Choroid plexus epithelial cell (primary cell): ENCODE results near the gene BPTF.

Experiments used
- DNase-seq: peaks from one replicate; pipeline ENCODE4 v3.0.0-alpha.2; 2010; ENCODE audit warnings: low read depth
- H3K4me3 ChIP-seq: 2 replicates; pipeline ENCODE4 v1.5.1; 2011; ENCODE audit warnings: low read depth, mild to moderate bottlenecking, control low read depth, low read length, moderate library complexity
- TF ChIP-seq, protein P1 (sequence below): conservative IDR thresholded peaks from 2 replicates; pipeline ENCODE4 v1.5.1; 2011; ENCODE audit warnings: low read depth, mild to moderate bottlenecking, control low read depth, inconsistent platforms, low read length, moderate library complexity

Gene BPTF

DNA sequence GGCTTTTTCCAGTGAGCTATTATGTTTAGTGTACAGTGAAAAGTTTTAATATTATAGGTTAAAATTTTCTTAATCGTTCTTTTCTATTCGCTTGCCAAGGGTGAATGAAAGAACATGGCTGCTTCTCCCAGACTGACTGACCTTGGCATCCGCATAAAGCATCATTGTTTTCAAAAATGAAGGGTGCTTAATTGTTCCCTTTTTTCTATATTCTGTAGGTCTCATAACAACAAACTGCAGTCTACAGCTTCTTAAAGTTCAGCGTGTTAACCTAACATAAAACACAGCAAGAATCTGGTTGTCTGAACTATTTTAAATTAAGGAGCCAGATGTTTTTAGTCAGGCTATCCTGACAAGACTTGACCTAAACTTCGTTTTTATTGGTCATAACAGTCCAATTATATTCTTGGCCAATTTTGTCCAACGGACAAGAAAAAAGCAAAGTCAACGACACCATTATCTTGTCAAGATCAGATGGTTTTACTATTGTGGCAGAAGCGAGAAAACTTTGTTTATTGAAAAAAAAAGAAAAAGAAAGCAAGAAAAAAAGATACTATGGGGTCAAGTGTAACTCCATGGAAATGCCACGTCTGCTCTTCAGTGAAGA is 156.8 kb downstream of the BPTF start:
- no peak for DNase-seq
- TF ChIP-seq, protein P1, sequence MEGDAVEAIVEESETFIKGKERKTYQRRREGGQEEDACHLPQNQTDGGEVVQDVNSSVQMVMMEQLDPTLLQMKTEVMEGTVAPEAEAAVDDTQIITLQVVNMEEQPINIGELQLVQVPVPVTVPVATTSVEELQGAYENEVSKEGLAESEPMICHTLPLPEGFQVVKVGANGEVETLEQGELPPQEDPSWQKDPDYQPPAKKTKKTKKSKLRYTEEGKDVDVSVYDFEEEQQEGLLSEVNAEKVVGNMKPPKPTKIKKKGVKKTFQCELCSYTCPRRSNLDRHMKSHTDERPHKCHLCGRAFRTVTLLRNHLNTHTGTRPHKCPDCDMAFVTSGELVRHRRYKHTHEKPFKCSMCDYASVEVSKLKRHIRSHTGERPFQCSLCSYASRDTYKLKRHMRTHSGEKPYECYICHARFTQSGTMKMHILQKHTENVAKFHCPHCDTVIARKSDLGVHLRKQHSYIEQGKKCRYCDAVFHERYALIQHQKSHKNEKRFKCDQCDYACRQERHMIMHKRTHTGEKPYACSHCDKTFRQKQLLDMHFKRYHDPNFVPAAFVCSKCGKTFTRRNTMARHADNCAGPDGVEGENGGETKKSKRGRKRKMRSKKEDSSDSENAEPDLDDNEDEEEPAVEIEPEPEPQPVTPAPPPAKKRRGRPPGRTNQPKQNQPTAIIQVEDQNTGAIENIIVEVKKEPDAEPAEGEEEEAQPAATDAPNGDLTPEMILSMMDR = no peak

DNA sequence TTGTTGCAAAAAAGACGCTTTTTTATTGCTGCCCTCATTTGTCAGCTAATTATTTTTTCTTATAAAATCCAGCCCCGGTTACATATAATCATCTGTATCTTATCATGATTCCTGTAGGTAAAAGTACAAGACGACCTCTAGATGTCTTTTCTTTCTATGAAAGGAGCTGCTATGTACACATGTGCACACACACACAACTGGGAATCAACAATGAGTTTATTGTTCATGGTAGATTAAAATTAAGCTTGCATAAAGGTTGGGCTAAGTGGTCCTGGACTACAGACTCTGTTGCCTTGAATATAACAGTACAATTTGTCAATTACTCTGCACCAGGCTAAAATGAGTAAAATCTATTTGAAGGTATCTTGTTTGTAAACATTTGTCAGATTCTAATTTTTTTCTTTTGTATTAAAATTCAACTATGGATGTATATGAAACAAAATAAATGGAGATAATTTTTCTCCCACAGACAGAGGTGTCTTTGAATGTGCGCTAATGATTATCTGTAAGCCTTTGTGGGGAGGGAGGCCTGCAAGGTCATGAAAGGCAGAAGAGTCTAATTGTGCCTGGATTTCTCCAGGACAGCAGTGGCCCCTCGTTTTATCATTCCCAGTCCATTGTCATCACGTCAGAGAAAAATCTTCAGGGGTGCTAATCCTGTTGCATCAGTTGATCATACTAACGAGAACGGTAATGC is 157.5 kb downstream of the BPTF start:
- H3K4me3 ChIP-seq = no peak overlapping the region
- TF ChIP-seq, protein P1 = no peak
- DNase-seq = no peak

More for the DNA sequence above, 156.8 kb downstream of the BPTF start:
- H3K4me3 ChIP-seq = no peak overlapping the region

DNA sequence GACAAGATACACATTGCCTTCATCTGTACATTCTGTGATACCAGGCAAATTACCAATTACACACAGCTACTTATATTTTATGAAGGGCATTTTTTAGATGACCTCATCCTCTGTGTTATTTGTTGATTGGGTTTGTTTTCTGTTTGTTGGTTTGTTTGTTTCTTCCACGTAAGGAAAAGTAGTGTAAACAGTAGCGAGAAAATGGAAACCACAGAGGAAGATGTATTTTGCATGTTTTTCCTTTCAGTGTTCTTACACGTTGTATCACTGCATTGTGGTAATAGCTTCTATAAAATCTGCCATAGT is 158.0 kb downstream of the BPTF start:
- H3K4me3 ChIP-seq = no peak overlapping the region
- DNase-seq = no peak
- TF ChIP-seq, protein P1 = no peak

DNA sequence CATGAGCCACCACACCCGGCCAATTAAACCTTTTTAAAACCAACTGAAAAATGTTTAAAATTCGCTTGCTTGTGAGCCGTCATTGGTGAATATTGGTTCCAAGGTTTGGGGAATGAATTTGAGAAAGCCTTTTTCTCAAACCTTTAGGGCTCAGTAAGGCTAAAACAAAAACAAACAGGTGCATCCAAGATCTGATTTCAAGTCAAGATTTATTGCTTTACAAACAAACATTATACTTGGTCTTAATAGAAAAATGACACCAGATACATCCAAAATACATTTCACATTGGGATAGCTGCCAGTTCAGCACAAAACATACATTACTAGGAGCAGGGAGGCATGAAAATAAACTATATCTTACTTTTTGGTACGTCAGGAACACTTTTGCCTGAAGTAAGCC is 165.6 kb downstream of the BPTF start:
- no peak for DNase-seq
- no peak overlapping the region for H3K4me3 ChIP-seq
- TF ChIP-seq, protein P1 = no peak

DNA sequence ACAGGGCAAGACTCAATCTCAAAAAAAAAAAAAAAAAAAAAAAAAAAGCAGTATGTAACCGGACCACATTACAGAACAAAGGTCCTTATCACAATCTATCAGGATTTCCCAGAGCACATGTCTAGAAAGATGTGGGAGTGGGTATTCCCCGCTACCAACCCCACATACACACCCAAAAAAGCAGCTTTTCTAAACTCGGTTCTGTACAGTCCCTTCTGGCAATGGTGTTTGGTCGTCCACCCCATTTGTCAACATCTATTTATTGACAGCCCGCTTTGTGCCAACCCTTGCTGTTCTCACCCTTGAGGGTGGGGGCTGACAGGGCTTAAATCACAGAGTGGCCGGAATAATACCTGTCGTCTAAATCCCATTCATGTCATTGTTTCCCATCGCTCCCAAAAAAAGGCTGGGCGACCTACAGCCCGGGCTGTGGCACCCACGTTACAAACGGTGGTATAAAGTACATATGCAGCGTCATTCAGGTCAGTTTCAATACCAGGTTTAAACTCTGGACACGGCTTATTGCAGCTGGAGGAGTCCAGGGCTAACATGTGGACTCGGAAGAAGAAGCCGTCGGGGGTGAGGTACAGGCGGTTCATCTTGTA is 167.3 kb downstream of the BPTF start:
- H3K4me3 ChIP-seq = peak overlapping the region; percentile 78
- TF ChIP-seq, protein P1 = no peak
- peak; percentile 66 for DNase-seq

DNA sequence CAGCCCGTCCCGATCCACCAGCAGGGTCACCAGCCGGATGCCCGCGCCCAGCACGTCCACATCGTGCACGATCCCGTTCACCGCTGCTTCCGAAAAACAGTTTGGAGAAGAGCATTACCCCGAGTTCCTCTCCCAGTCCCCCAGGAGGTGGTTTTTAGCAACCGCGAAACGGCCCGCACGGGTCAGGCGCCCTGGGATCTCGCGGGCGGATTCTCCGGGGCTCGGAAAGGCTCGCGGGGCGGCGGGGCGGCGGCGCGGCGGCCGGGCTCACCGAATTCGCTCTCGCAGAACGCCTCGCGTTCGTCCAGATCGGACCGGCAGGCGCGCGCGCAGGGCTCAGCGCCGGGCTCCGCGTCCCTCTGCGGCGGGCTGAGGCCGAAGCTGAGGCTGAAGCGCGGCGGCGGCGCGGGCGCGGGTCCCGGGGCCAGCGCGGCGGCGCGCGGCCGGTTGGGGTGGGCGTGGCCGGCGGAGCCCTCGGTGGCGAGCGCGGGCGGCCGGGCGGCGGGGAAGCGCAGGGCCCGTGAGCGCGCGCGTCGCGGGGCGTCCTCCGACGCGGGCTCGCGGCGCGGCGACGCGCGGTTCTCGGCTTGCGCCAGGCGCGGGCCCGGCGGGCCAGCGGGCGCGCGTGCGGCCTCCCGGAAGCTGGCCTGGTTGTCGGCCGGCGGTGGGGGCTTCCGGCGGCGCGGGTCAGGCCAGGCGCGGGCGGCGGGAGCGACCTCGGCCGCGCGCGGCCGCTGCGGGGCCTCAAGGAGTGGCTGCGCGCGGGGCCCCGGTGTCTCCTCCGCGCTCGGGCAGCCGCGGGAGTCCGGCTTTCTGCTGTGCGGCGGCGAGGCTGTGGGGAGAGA is 168.1 kb downstream of the BPTF start:
- DNase-seq = peak; percentile 81
- H3K4me3 ChIP-seq = peak overlapping the region; percentile 78
- TF ChIP-seq, protein P1 = no peak
